Measurements from ENCODE around the gene CMSS1. TPM values are rescaled to one million over a fixed set of nuclear protein-coding genes. Genes with fewer than 3 reads are reported as not detected.
A peak's percentile ranks its signal among the peaks of the same experiment; 100 is the strongest.

CMSS1 gene
- total RNA-seq, 1 donor from 2014 or later = 9.2 TPM

GRCh38 chr3:99781761-99782160 is 35.9 kb upstream of the CMSS1 start:
- intact Hi-C loops (cut with DNase I) = no loop called here
- H3K27ac ChIP-seq = no peak overlapping the region
- no peak overlapping the region for H3K4me3 ChIP-seq
- DNase-seq (ENCODE audit: low spot score in 2 of 2) = no peak
- H3K27me3 ChIP-seq = no peaks in the 10 kb centered on the region
- no peaks in the 10 kb centered on the region for H3K9me3 ChIP-seq
- no peak for TF ChIP-seq CTCF (IDR thresholded peaks at IDR 0.05)
- no peaks in the 10 kb centered on the region for H3K4me1 ChIP-seq
- H3K36me3 ChIP-seq = peaks cover 3 to 4% of the 10 kb centered on the region in 2 donors

GRCh38 chr3:99783011-99783573 is 34.6 kb upstream of the CMSS1 start:
- Histone ChIP-seq H3K27me3 (no peaks in the 10 kb centered on the region), H3K36me3 (peaks cover 3 to 4% of the 10 kb centered on the region in 2 donors), H3K9me3 (no peaks in the 10 kb centered on the region), H3K4me3 (no peak overlapping the region), H3K27ac (no peak overlapping the region), H3K4me1 (no peaks in the 10 kb centered on the region)
- intact Hi-C loops (cut with DNase I) = no loop called here
- no peak for TF ChIP-seq CTCF (IDR thresholded peaks at IDR 0.05)
- DNase-seq (ENCODE audit: low spot score in 2 of 2) = no peak

- intact Hi-C loops (cut with DNase I) = loop anchor here (5.0 kb wide), 1 partner anchor 972 kb away; no protein-coding TSS in a partner anchor
- H3K27me3 ChIP-seq = no peaks in the 10 kb centered on the region
- TF ChIP-seq CTCF (IDR thresholded peaks at IDR 0.05) = peak; percentile 46 to 71 (median 55)
- peak overlapping the region in 1 of 2 donors; percentile 41 for H3K27ac ChIP-seq
- H3K4me1 ChIP-seq = no peaks in the 10 kb centered on the region
- no peak overlapping the region for H3K4me3 ChIP-seq
- peaks cover 11 to 17% of the 10 kb centered on the region in 2 donors for H3K36me3 ChIP-seq
- H3K9me3 ChIP-seq = no peaks in the 10 kb centered on the region
- peak in 1 of 2 donors; percentile 68 for DNase-seq (ENCODE audit: low spot score in 2 of 2)
Measured at GRCh38 chr3:99789011-99789721, 28.5 kb upstream of the CMSS1 start.

GRCh38 chr3:99794485-99794884 is 23.2 kb upstream of the CMSS1 start:
- no peak for TF ChIP-seq CTCF (IDR thresholded peaks at IDR 0.05)
- Histone ChIP-seq H3K9me3 (no peaks in the 10 kb centered on the region), H3K4me3 (no peak overlapping the region), H3K4me1 (no peaks in the 10 kb centered on the region), H3K27me3 (no peaks in the 10 kb centered on the region), H3K36me3 (peaks cover 22 to 45% of the 10 kb centered on the region in 2 donors), H3K27ac (peak overlapping the region in 1 of 2 donors; percentile 8)
- intact Hi-C loops (cut with DNase I) = no loop called here
- DNase-seq (ENCODE audit: low spot score in 2 of 2) = no peak

GRCh38 chr3:99795573-99795972 is 22.1 kb upstream of the CMSS1 start:
- no peaks in the 10 kb centered on the region for H3K27me3 ChIP-seq
- no peak for DNase-seq (ENCODE audit: low spot score in 2 of 2)
- intact Hi-C loops (cut with DNase I) = no loop called here
- H3K4me3 ChIP-seq = no peak overlapping the region
- H3K36me3 ChIP-seq = peaks cover 20 to 44% of the 10 kb centered on the region in 2 donors
- no peak for TF ChIP-seq CTCF (IDR thresholded peaks at IDR 0.05)
- no peaks in the 10 kb centered on the region for H3K4me1 ChIP-seq
- no peak overlapping the region for H3K27ac ChIP-seq
- H3K9me3 ChIP-seq = no peaks in the 10 kb centered on the region

Data from ascending aorta (tissue), 2 donors.